ENCODE measurements around the gene CDH18. TPM values are rescaled to one million over a fixed set of nuclear protein-coding genes. Genes with fewer than 3 reads are reported as not detected.

CDH18 gene
- total and polyA plus RNA-seq, 2 of the 13 experiments (the other 11 are each of a cell fraction or from before 2014, with no cell fraction given) = not detected

GRCh38 chr5:19565466-19565865 is 422.5 kb downstream of the CDH18 start:
- Histone ChIP-seq H3K4me1 (ENCODE audit: insufficient read depth, low read length) (no peaks in the 10 kb centered on the region), H4K20me1 (ENCODE audit: insufficient read depth, low read length) (no peaks in the 10 kb centered on the region), H3K36me3 (replicated peaks in 1 of 2; ENCODE audit: control insufficient read depth in 1 of 2, insufficient read depth in 2 of 2, low read length in 2 of 2) (no peaks in the 10 kb centered on the region), H3K4me3 (replicated peaks in 1 of 3; ENCODE audit: insufficient read depth in 1 of 3, low read depth in 2 of 3, low read length in 3 of 3) (no peak overlapping the region), H3K27me3 (ENCODE audit: control insufficient read depth in 1 of 2, insufficient read depth in 2 of 2, low read length in 2 of 2) (no peaks in the 10 kb centered on the region), H3K27ac (ENCODE audit: extremely low read length, insufficient read depth, low read length) (no peak overlapping the region), H3K79me2 (ENCODE audit: insufficient read depth, low read length) (no peaks in the 10 kb centered on the region), H3K4me2 (ENCODE audit: low read depth, low read length) (no peak overlapping the region), H3K9ac (ENCODE audit: insufficient read depth, low read depth, low read length) (no peak overlapping the region), H3K9me3 (ENCODE audit: low read length) (peaks cover 36% of the 10 kb centered on the region), H2AFZ (ENCODE audit: low read length) (no peak overlapping the region)
- in situ Hi-C loops (cut with HindIII; ENCODE audit: extremely low pct_ligation_motif_present, low pct_unique_long_range_greater_than_20kb) (no loop called here), intact Hi-C loops (cut with micrococcal nuclease; ENCODE audit: unreplicated experiment) (no loop called here)
- FAIRE-seq (no peak), DNase-seq (ENCODE audit: low spot score) (no peak), ATAC-seq (no peak)
- 4% methylated on average over 1 of the region's 1 CpG for WGBS (ENCODE audit: low lambda C conversion rate)
- ChIA-PET CTCF (ENCODE audit: low intra/inter-chr PET ratio, low total read pairs) (no interaction called here), POLR2A (no interaction called here)
- no TSS peak for BruUV-seq (replicated peaks)
- TF ChIP-seq KAT2B (IDR thresholded peaks at IDR 0.05; ENCODE audit: borderline replicate concordance, low read depth, low read length) = no peak
- no peak for TF ChIP-seq ZNF180 (CRISPR knock-in tag; IDR thresholded peaks at IDR 0.05; ENCODE audit: borderline replicate concordance, low read depth)
- TF ChIP-seq, protein P1, sequence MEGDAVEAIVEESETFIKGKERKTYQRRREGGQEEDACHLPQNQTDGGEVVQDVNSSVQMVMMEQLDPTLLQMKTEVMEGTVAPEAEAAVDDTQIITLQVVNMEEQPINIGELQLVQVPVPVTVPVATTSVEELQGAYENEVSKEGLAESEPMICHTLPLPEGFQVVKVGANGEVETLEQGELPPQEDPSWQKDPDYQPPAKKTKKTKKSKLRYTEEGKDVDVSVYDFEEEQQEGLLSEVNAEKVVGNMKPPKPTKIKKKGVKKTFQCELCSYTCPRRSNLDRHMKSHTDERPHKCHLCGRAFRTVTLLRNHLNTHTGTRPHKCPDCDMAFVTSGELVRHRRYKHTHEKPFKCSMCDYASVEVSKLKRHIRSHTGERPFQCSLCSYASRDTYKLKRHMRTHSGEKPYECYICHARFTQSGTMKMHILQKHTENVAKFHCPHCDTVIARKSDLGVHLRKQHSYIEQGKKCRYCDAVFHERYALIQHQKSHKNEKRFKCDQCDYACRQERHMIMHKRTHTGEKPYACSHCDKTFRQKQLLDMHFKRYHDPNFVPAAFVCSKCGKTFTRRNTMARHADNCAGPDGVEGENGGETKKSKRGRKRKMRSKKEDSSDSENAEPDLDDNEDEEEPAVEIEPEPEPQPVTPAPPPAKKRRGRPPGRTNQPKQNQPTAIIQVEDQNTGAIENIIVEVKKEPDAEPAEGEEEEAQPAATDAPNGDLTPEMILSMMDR (CRISPR knock-in tag; IDR thresholded peaks at IDR 0.05) = no peak
- no peak for TF ChIP-seq DNMT1 (CRISPR knock-in tag; IDR thresholded peaks at IDR 0.05)
- TF ChIP-seq ZFP36L2 (CRISPR knock-in tag; IDR thresholded peaks at IDR 0.05) = no peak
- no peak for TF ChIP-seq NR2C2 (CRISPR knock-in tag; IDR thresholded peaks at IDR 0.05; ENCODE audit: borderline replicate concordance)
- TF ChIP-seq, protein P2, sequence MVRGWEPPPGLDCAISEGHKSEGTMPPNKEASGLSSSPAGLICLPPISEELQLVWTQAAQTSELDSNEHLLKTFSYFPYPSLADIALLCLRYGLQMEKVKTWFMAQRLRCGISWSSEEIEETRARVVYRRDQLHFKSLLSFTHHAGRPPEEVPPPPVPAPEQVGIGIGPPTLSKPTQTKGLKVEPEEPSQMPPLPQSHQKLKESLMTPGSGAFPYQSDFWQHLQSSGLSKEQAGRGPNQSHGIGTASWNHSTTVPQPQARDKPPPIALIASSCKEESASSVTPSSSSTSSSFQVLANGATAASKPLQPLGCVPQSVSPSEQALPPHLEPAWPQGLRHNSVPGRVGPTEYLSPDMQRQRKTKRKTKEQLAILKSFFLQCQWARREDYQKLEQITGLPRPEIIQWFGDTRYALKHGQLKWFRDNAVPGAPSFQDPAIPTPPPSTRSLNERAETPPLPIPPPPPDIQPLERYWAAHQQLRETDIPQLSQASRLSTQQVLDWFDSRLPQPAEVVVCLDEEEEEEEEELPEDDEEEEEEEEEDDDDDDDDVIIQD (CRISPR knock-in tag; IDR thresholded peaks at IDR 0.05; ENCODE audit: low read depth) = no peak
- TF ChIP-seq ZFP41 (CRISPR knock-in tag; IDR thresholded peaks at IDR 0.05; ENCODE audit: borderline replicate concordance) = no peak
